ENCODE data around the gene TMEM30A.

- TF ChIP-seq, protein P1, sequence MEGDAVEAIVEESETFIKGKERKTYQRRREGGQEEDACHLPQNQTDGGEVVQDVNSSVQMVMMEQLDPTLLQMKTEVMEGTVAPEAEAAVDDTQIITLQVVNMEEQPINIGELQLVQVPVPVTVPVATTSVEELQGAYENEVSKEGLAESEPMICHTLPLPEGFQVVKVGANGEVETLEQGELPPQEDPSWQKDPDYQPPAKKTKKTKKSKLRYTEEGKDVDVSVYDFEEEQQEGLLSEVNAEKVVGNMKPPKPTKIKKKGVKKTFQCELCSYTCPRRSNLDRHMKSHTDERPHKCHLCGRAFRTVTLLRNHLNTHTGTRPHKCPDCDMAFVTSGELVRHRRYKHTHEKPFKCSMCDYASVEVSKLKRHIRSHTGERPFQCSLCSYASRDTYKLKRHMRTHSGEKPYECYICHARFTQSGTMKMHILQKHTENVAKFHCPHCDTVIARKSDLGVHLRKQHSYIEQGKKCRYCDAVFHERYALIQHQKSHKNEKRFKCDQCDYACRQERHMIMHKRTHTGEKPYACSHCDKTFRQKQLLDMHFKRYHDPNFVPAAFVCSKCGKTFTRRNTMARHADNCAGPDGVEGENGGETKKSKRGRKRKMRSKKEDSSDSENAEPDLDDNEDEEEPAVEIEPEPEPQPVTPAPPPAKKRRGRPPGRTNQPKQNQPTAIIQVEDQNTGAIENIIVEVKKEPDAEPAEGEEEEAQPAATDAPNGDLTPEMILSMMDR (IDR thresholded peaks at IDR 0.05), result no peak
- no peak for TF ChIP-seq POLR2A (IDR thresholded peaks at IDR 0.05)
Observed at GRCh38 chr6:75290136-75290945, 5.7 kb upstream of the TMEM30A start.
